K562 (cell line): ENCODE measurements around the gene C1orf216. TPM values are rescaled to one million over a fixed set of nuclear protein-coding genes. Genes with fewer than 3 reads are reported as not detected.

Source experiments
- CXXC5 ChIP-seq: fragments of 250-450 bp; sonication (Bioruptor Pico); IDR thresholded peaks from 2 replicates; pipeline ENCODE4 v1.8.0; 2022; ENCODE audit warnings: inconsistent platforms, mild to moderate bottlenecking, moderate library complexity
- DPF2 ChIP-seq: fragments of 450-650 bp; IDR thresholded peaks from 2 replicates; pipeline ENCODE4 v1.6.1; 2016
- ELF4 ChIP-seq: fragments of 450-650 bp; formaldehyde crosslinking; IDR thresholded peaks from 2 replicates; pipeline ENCODE4 v1.4.0; 2022; ENCODE audit warnings: missing genetic modification characterization
- ETV5 ChIP-seq: sonication (generic); formaldehyde crosslinking; IDR thresholded peaks from 2 replicates; pipeline ENCODE4 v1.4.0; 2020; ENCODE audit warnings: low read depth, mild to moderate bottlenecking, missing genetic modification reagents
- GTF2A2 ChIP-seq: IDR thresholded peaks from 2 replicates; pipeline ENCODE4 v1.6.1; 2016; ENCODE audit warnings: mild to moderate bottlenecking, missing genetic modification characterization, missing compliant biosample characterization
- HMG20A ChIP-seq: fragments of 450-650 bp; formaldehyde crosslinking; conservative IDR thresholded peaks from 2 replicates; pipeline ENCODE4 v1.4.0; 2020; ENCODE audit warnings: mild to moderate bottlenecking, mixed read lengths
- MIER1 ChIP-seq: fragments of 450-650 bp; IDR thresholded peaks from 2 replicates; pipeline ENCODE4 v1.6.1; 2016; ENCODE audit warnings: antibody characterized with exemption, mild to moderate bottlenecking, low read depth
- NFE2 ChIP-seq: IDR thresholded peaks from 2 replicates; pipeline ENCODE4 v1.6.1; 2014; ENCODE audit warnings: antibody characterized with exemption, low read depth
- NRF1 ChIP-seq, 2 experiments: fragments of 450-650 bp; IDR thresholded peaks in 1 of 2; conservative IDR thresholded peaks in 1 of 2; 2 replicates each; pipeline ENCODE4 v1.6.1; 2014; ENCODE audit warnings: mild to moderate bottlenecking in 2 of 2
- PCBP1 ChIP-seq: fragments of 200-400 bp; formaldehyde crosslinking; IDR thresholded peaks from 2 replicates; pipeline ENCODE4 v1.6.1; 2018; ENCODE audit warnings: mild to moderate bottlenecking, low read depth, low read length; ENCODE audit not compliant: poor library complexity, severe bottlenecking
- RBM39 ChIP-seq: fragments of 200-400 bp; formaldehyde crosslinking; optimal IDR thresholded peaks from 2 replicates; pipeline ENCODE3; 2018; ENCODE audit warnings: low read depth, low read length
- SIRT6 ChIP-seq: IDR thresholded peaks from one replicate; pipeline ENCODE4 v1.6.1; 2012; ENCODE audit warnings: low read depth, mild to moderate bottlenecking, control low read depth, inconsistent platforms, low read length, moderate library complexity
- TAF9B ChIP-seq: fragments of 450-650 bp; IDR thresholded peaks from 2 replicates; pipeline ENCODE4 v1.6.1; 2018; ENCODE audit warnings: mild to moderate bottlenecking; ENCODE audit not compliant: partially characterized antibody
- TBP ChIP-seq: optimal IDR thresholded peaks from 2 replicates; pipeline ENCODE3; 2011; ENCODE audit warnings: low read depth, low read length, improper control_type of control experiment
- TOE1 ChIP-seq, 2 experiments: fragments of 450-650 bp in 1 of 2; sonication (generic) in 1 of 2; formaldehyde crosslinking in 1 of 2; IDR thresholded peaks; 2 replicates each; pipeline versions ENCODE4 v1.7.1 to v1.8.0; 2016 to 2022; ENCODE audit warnings: borderline replicate concordance in 2 of 2, mild to moderate bottlenecking in 2 of 2, antibody characterized with exemption in 1 of 2, inconsistent platforms in 1 of 2, low read depth in 1 of 2, missing genetic modification reagents in 1 of 2, moderate library complexity in 1 of 2
- U2AF2 ChIP-seq: fragments of 200-400 bp; formaldehyde crosslinking; optimal IDR thresholded peaks from 2 replicates; pipeline ENCODE3; 2017; ENCODE audit warnings: low read depth, mild to moderate bottlenecking, low read length
- XRCC3 ChIP-seq: fragments of 450-650 bp; IDR thresholded peaks from 2 replicates; pipeline ENCODE4 v1.6.1; 2017; ENCODE audit warnings: mild to moderate bottlenecking, moderate library complexity
- ZBTB7A ChIP-seq: IDR thresholded peaks from 2 replicates; pipeline ENCODE4 v1.6.1; 2011; ENCODE audit warnings: low read depth, mild to moderate bottlenecking, low read length, moderate library complexity, borderline replicate concordance; ENCODE audit not compliant: control insufficient read depth
- ZNF253 ChIP-seq: fragments of 250-450 bp; sonication (Bioruptor Pico); conservative IDR thresholded peaks from 2 replicates; pipeline ENCODE4 v1.6.1; 2021; ENCODE audit warnings: mild to moderate bottlenecking
- ZNF316 ChIP-seq: fragments of 450-650 bp; IDR thresholded peaks from 2 replicates; pipeline ENCODE4 v1.6.1; 2016
- polyA plus RNA-seq, 8 experiments: library from polyadenylated mRNA; depleted of rRNA in 4 of 8; stranded (reverse) in 5 of 8; unstranded in 3 of 8; fragments of >200 nt; fragmentation: Nextera tagmentation in 2 of 8; fragmentation: Illumina TruSeq in 1 of 8; extraction: Ambion mirVana in 2 of 8; extraction: Trizol in 1 of 8; gene quantifications; 2 replicates each; pipeline versions ENCODE4 v1.2.1 to v1.2.3, GENCODE V29; 2011 to 2014; ENCODE audit warnings: inconsistent platforms in 1 of 8, missing spikeins in 1 of 8
- total RNA-seq, 7 experiments: library from RNA; depleted of rRNA in 6 of 7; stranded (reverse); fragments of >200 nt in 6 of 7; fragmentation: Illumina TruSeq in 2 of 7; extraction: Trizol in 2 of 7; gene quantifications; 2 replicates each; pipeline versions ENCODE4 v1.2.1 to v1.2.3, GENCODE V29; 2011 to 2021; ENCODE audit warnings: low replicate concordance in 1 of 7
- TF ChIP-seq, protein P1 (sequence below): fragments of 250-450 bp; sonication (Bioruptor Pico); IDR thresholded peaks from 2 replicates; pipeline ENCODE4 v1.8.0; 2022; ENCODE audit warnings: inconsistent platforms, mild to moderate bottlenecking, moderate library complexity, borderline replicate concordance
- TF ChIP-seq, protein P2 (sequence below): fragments of 200-800 bp; sonication (Bioruptor generic); IDR thresholded peaks from 2 replicates; pipeline ENCODE4 v1.6.1; 2017; ENCODE audit warnings: missing genetic modification characterization, missing compliant biosample characterization
- TF ChIP-seq, protein P3 (sequence below): fragments of 250-450 bp; sonication (Bioruptor Pico); IDR thresholded peaks from 2 replicates; pipeline ENCODE4 v1.4.0; 2020; ENCODE audit warnings: mild to moderate bottlenecking, moderate library complexity

Gene C1orf216
- total and polyA plus RNA-seq, 9 of the 15 experiments (the other 6 are each of a cell fraction or from before 2014, with no cell fraction given), result 3.4 to 25.1 (median 15.0) TPM

DNA sequence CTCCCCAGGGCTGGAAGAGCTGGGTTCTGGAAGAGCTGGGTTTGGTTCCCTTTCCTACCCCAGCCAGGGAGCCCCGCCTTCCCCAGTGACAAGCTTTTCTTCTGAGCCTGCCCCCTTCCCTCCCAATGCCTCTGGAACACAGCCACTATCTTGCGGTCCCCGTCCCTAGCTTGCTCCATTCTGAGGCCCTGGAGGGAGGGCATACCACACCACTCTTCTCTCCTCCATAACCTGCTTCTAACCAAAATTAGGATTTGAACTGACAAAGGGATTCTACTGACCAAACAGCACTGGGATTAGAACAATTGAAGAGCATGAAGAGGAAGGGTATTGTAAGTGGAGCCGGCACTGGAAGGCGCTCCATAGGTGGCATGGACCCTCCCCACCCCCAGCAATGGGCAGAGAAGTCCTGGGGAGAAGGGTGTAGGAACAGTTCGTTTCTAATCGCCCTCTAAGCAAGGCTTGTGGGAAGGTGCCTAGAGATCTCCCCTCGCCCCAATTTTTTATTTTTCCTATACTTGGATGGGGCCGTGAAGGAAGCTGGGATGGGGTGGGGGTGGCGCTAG lies 690 bp downstream of the C1orf216 start (continued):
- TF ChIP-seq NRF1 (conservative IDR thresholded peaks at IDR 0.05 in 1 of 2, IDR thresholded peaks at IDR 0.05 in 1 of 2) (no peak), PCBP1 (no peak), XRCC3 (no peak), ZBTB7A (peak; percentile 31; the same call in 1 of the 2 replicates), MIER1 (peak; percentile 57), HMG20A (CRISPR knock-in tag) (no peak), CXXC5 (CRISPR knock-in tag) (no peak), TOE1 (IDR thresholded peaks at IDR 0.05; ENCODE audit: borderline replicate concordance) (no peak), TOE1 (CRISPR knock-in tag; IDR thresholded peaks at IDR 0.05; ENCODE audit: borderline replicate concordance, low read depth) (no peak), TAF9B (no peak), ZNF253 (CRISPR knock-in tag) (no peak), SIRT6 (no peak), NFE2 (0 out of 2 replicates have a peak, but pooled peaks have one; percentile 2), GTF2A2 (tag) (no peak), ZNF316 (no peak), TBP (peak; percentile 74), DPF2 (peak; percentile 56), ELF4 (no peak), RBM39 (peak; percentile 86), U2AF2 (no peak), ETV5 (no peak; the same call in 1 of the 2 replicates)
- TF ChIP-seq, protein P1, sequence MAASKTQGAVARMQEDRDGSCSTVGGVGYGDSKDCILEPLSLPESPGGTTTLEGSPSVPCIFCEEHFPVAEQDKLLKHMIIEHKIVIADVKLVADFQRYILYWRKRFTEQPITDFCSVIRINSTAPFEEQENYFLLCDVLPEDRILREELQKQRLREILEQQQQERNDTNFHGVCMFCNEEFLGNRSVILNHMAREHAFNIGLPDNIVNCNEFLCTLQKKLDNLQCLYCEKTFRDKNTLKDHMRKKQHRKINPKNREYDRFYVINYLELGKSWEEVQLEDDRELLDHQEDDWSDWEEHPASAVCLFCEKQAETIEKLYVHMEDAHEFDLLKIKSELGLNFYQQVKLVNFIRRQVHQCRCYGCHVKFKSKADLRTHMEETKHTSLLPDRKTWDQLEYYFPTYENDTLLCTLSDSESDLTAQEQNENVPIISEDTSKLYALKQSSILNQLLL, result no peak
- TF ChIP-seq, protein P2, sequence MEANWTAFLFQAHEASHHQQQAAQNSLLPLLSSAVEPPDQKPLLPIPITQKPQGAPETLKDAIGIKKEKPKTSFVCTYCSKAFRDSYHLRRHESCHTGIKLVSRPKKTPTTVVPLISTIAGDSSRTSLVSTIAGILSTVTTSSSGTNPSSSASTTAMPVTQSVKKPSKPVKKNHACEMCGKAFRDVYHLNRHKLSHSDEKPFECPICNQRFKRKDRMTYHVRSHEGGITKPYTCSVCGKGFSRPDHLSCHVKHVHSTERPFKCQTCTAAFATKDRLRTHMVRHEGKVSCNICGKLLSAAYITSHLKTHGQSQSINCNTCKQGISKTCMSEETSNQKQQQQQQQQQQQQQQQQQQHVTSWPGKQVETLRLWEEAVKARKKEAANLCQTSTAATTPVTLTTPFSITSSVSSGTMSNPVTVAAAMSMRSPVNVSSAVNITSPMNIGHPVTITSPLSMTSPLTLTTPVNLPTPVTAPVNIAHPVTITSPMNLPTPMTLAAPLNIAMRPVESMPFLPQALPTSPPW (CRISPR knock-in tag), result peak; percentile 55; the same call in 1 of the 2 replicates
- TF ChIP-seq, protein P3, sequence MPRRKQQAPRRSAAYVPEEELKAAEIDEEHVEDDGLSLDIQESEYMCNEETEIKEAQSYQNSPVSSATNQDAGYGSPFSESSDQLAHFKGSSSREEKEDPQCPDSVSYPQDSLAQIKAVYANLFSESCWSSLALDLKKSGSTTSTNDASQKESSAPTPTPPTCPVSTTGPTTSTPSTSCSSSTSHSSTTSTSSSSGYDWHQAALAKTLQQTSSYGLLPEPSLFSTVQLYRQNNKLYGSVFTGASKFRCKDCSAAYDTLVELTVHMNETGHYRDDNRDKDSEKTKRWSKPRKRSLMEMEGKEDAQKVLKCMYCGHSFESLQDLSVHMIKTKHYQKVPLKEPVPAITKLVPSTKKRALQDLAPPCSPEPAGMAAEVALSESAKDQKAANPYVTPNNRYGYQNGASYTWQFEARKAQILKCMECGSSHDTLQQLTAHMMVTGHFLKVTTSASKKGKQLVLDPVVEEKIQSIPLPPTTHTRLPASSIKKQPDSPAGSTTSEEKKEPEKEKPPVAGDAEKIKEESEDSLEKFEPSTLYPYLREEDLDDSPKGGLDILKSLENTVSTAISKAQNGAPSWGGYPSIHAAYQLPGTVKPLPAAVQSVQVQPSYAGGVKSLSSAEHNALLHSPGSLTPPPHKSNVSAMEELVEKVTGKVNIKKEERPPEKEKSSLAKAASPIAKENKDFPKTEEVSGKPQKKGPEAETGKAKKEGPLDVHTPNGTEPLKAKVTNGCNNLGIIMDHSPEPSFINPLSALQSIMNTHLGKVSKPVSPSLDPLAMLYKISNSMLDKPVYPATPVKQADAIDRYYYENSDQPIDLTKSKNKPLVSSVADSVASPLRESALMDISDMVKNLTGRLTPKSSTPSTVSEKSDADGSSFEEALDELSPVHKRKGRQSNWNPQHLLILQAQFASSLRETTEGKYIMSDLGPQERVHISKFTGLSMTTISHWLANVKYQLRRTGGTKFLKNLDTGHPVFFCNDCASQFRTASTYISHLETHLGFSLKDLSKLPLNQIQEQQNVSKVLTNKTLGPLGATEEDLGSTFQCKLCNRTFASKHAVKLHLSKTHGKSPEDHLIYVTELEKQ (CRISPR knock-in tag), result no peak
